Measurements from ENCODE around the gene CHAC1.

CHAC1 gene

GRCh38 chr15:40925495-40925862 is 27.8 kb upstream of the CHAC1 start:
- no peak for FAIRE-seq

GRCh38 chr15:40925863-40926658 is 27.2 kb upstream of the CHAC1 start:
- no peak for FAIRE-seq

DNA sequence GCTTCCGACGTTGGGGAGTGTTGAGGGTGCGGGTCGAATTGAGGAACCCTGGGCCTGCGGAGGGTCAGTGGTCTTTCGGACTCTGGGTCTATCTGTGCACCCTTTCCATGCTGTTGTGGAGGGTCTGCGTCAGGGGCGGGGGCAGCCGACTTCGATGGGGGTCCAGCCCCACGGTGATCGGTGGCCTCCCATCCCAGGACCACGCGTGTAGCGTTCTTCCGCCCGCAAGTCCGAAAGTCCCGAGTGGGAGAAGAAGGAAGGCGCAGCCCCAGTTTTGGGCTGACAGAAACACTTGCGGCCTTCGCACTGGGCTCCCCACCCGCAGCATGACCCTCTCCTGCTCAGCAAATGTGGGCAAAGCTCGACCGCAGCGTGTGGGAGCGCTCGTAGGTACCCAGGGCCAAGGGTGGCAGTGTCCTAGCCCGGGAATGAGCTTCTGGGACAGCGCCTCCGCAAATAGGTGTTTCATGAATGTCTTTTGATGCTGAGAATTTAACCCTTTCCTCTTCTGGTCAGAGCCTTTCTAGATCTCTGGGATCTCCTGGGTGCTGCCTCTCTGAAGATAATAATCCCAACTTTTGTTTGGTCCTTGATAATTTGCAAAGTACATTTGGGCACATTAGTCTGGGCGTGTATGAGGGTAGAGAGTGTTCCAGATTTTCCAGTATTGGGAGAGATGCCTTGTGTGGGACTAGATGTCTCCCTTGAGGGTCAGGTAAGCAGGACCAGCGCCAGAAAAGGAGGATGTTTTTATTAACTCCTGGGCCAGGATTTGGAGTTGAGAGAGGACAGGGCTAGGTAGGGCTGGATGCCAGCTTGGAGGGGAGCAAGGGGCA is 26.4 kb upstream of the CHAC1 start:
- no peak for FAIRE-seq

GRCh38 chr15:40927495-40927872 is 25.8 kb upstream of the CHAC1 start:
- no peak for FAIRE-seq

- no peak for FAIRE-seq
These were observed 25.1 kb upstream of the CHAC1 start for GRCh38 chr15:40927873-40928806.

DNA sequence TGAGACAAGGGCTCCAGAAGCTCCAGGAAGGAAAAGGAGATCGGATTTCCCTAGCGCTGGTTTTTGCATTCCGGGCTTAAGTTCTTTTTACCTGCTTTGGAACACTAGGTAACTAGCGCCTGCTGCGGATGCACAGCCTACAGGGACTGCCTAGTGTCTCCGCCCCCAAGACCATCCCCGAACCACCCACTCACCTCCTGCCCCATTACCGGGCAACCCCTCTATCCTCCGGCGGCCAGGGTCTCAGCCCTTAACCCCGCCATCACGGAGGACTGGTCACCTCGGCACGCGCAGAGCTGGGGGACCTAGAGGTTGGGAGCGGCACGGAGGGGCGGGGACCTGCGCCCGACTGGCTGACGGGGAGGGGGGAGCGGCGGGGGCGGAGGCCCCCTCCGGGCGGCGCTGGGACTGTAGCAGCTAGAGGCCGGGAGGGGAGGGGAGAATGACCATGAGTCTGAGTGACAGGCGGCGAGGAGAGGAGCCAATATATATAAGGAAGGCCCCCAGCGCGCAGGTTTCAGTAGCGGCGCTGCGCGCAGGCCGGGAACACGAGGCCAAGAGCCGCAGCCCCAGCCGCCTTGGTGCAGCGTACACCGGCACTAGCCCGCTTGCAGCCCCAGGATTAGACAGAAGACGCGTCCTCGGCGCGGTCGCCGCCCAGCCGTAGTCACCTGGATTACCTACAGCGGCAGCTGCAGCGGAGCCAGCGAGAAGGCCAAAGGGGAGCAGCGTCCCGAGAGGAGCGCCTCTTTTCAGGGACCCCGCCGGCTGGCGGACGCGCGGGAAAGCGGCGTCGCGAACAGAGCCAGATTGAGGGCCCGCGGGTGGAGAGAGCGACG is 24.2 kb upstream of the CHAC1 start, which contains the start of gene DLL4:
DLL4 (plus strand) TSS at position 520 of the 839 bp plus-strand sequence. CDS start 329 bp downstream, outside the sequence.
- no peak for FAIRE-seq

DNA sequence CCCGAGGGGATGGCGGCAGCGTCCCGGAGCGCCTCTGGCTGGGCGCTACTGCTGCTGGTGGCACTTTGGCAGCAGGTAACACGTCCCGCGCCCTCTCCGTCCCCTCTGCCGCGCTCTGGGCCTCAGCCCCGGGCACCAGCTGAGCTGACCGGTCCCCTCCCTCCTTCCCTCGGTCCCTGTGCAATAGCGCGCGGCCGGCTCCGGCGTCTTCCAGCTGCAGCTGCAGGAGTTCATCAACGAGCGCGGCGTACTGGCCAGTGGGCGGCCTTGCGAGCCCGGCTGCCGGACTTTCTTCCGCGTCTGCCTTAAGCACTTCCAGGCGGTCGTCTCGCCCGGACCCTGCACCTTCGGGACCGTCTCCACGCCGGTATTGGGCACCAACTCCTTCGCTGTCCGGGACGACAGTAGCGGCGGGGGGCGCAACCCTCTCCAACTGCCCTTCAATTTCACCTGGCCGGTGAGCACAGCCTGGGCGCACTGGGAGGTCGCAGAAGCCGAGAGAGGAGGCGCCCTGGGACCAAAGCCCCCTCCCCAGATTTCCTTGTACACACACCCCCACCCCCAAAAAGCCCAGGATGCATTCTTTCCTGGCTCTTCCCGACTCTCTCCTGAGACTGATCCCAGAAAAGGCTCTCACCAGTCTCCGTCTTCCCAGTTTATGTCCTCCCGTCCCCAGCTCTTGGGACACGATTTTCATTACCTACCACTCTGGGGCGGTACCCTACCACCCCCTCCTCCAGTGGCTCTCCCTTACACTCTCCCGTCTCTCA is 23.4 kb upstream of the CHAC1 start:
- no peak for FAIRE-seq

- no peak for FAIRE-seq
These were observed 22.6 kb upstream of the CHAC1 start for GRCh38 chr15:40930430-40931299.

- FAIRE-seq = no peak
These were observed 21.8 kb upstream of the CHAC1 start for GRCh38 chr15:40931300-40932142.

DNA sequence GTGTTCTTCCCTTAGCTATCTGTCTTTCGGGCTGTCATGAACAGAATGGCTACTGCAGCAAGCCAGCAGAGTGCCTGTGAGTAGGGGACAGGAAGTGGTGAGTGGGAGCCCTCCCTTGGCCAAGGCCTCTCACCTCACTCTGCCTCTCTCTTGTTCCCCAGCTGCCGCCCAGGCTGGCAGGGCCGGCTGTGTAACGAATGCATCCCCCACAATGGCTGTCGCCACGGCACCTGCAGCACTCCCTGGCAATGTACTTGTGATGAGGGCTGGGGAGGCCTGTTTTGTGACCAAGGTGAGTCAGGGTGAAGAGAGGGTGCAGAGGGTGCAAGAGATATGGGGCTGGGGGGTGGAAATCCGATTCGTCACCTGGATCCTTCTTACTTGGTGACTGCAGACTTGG is 21.1 kb upstream of the CHAC1 start:
- FAIRE-seq = no peak

GRCh38 chr15:40932649-40933516 is 20.4 kb upstream of the CHAC1 start:
- FAIRE-seq = no peak

- no peak for FAIRE-seq
These were observed 19.8 kb upstream of the CHAC1 start for GRCh38 chr15:40933517-40933902.

- FAIRE-seq = no peak
These were observed 18.8 kb upstream of the CHAC1 start for GRCh38 chr15:40934457-40934856.

DNA sequence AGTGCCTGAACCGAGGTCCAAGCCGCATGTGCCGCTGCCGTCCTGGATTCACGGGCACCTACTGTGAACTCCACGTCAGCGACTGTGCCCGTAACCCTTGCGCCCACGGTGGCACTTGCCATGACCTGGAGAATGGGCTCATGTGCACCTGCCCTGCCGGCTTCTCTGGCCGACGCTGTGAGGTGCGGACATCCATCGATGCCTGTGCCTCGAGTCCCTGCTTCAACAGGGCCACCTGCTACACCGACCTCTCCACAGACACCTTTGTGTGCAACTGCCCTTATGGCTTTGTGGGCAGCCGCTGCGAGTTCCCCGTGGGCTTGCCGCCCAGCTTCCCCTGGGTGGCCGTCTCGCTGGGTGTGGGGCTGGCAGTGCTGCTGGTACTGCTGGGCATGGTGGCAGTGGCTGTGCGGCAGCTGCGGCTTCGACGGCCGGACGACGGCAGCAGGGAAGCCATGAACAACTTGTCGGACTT is 17.0 kb upstream of the CHAC1 start:
- FAIRE-seq = no peak

DNA sequence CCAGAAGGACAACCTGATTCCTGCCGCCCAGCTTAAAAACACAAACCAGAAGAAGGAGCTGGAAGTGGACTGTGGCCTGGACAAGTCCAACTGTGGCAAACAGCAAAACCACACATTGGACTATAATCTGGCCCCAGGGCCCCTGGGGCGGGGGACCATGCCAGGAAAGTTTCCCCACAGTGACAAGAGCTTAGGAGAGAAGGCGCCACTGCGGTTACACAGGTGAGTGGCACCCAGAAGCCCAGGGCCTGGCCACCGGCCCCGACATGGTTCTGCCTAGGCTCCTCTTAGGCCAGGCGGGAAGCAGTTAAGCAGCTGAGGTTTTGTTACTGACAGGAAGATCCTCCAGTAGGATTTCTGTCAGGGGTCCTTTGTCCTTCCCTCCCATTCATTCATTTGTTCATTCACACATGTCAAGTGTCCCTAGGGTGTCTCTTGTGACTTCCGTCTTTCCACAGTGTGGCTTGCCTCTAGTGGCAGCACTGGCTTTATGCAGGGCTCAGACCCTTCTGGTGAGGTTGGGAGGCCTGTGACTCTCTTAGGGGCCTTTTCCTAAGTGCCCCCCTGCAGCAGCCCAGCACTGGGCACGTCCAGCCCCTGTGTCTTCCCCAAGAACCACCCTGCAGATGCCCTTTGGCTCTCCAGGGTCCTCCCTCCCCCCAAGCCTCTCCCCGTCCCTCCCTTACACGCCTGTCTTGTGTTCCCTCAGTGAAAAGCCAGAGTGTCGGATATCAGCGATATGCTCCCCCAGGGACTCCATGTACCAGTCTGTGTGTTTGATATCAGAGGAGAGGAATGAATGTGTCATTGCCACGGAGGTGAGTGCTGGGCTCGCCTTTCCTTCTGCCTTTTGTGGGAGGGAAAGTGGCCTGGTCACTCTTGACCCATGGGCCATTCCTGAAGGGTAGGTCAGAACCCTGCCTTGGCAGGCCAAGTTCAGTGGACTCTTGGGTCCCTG is 16.3 kb upstream of the CHAC1 start:
- FAIRE-seq = no peak

- FAIRE-seq = no peak
These were observed 15.3 kb upstream of the CHAC1 start for GRCh38 chr15:40937762-40938535.
